HG02588 (cell line): ENCODE results near the gene SLC28A3.

ENCODE experiments used
- ATAC-seq: cut with Tn5 transposase; IDR thresholded peaks from one replicate; pipeline ENCODE4 v1.9.1; 2021; ENCODE audit warnings: mild to moderate bottlenecking, moderate library complexity; ENCODE audit not compliant: unreplicated experiment

Gene SLC28A3

GRCh38 chr9:84254972-84255371 lies 85.6 kb downstream of the SLC28A3 start:
- no peak for ATAC-seq

GRCh38 chr9:84251921-84252320 lies 88.6 kb downstream of the SLC28A3 start:
- ATAC-seq: no peak

- ATAC-seq: no peak
Observed at GRCh38 chr9:84241817-84242373, 98.7 kb downstream of the SLC28A3 start.

DNA sequence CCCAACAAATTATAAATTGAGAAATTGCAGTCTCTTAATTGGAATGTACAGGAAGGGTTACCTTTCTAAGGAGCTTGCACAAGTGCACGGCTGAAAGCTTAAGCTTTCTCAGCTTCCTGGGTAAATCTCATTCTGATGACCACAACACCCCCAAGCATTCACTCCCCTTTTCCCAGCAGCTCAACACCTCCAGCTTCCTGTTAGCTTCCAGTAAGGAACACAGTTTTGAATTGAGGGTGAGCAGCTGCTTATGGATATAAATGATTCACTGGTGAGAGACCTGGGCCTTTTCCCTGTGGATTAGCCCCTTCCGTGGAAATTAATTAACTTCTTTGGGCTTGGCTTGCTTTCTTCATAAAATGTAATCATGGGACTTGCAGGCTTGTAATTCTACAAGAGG lies 101.2 kb downstream of the SLC28A3 start:
- no peak for ATAC-seq

DNA sequence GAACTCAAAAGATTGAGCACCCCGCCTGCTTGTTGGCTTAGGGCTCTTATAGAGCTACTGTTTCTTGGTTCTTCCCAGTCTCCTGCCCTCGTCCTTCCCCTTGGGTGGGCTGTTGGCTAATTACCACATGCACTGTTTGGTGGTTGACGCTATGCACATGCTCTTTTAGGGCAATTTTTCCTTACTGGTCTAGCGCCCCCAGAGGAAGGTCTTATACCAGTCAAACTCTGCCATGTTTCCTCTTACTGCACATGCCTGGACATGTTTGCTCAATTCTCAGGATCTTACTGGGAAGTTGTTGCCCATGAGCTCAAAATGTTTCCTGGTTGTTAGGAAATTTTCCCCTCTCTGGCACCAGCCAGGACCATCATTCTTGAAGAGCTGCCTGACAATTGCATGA lies 101.9 kb downstream of the SLC28A3 start:
- ATAC-seq: no peak

DNA sequence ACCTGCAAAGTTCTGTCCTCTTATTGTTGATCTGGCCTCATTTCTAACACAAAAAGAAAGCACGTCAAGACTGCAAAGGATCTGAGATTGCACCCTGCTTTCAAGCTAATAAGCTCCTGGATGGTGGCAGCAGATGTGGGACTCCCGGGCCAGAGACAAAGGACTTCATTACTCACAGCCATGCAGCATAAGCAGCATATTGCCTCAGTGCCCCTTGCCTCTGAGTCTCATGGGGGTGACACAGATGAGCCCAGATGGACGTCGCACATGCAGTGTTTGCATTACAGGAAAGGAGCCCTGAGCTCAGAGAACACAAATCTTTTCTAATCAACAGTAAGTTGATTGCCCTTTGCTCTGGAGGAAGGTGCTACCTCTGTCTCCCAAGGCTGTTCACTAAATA lies 105.0 kb downstream of the SLC28A3 start:
- ATAC-seq: no peak

DNA sequence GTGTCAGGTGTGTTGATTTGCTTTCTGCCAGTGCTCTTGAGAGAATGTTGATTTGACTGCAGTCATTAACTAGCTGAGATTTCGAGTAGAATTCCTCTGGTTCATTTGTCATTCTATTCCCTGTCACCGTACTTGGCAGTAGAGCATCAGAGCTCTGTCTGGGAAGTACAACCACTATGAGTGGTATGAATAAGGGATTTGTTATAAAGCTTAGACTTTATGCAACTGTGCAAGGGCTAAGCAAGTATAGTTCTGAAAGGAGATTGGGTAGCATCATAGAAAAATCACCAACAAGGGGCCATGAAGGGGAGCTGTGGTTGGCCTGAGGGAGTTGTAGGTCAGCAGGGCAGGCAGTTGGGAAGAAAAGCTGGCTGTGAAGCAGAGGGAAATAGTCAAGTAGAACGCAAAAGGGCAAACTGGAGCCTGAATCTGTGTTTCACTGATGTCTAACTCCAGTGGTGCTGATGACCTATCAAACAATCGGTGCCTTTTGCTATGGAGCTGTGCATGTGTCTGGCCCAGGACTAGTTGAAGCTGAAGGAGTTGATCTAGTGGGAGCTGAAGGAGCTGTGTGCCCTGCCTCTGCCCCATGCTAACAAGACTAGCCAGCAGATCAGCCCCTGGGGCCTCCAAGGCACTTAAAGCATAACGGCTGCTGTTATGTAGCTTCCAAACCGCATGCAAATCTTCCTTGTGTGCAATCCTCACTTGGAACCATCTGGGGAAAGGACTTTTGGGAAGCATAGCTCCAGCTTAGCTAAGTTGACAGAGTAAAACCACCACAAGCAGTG lies 110.0 kb downstream of the SLC28A3 start:
- no peak for ATAC-seq

DNA sequence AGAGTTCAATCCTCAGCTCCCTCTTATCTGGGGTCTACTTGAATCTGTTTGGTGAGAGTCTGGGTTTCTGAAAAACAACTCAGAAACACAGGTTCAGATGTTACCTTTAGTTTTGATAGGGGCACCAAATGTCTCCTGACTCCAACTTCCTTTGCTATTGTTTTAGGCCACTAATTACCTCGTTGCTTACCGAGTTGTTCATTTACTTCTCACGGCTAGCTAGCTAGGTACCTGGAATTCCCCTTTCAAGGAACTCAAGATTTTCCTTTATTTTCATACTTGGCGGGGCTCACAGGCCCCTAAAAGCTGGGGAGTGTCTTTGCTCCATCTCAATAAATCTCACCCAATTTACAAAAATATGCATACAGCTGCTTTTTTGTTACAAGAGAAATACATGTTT lies 111.4 kb downstream of the SLC28A3 start:
- ATAC-seq: no peak

DNA sequence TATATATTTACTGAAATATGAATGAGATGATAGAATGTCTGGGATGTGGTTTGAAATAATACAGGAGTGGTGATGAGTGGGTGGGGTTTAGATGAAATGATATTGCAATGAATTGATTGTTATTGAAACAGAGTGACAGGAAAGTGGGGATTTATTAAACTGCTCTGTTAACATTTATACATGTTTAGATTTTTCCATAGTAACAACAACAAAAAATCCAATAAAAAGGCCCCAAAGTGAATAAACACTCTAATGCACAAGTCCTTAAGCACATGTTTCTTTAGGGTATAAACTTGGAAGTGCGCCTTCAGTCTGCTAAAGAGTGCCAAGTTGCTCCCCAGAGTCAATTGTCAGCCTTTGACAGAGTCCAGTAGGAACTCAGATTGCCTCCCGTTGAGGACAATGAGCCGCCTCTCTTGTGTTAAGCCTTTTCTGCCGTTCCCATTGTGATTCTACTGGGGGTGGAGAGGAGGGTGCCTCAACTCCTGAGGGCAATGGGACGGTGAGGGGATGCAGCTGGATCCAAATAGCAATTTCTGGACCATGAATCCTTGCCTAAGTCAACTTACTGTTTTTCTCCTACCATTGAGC lies 112.3 kb downstream of the SLC28A3 start:
- no peak for ATAC-seq

- no peak for ATAC-seq
Observed at GRCh38 chr9:84226126-84226525, 114.4 kb downstream of the SLC28A3 start.
